ENCODE measurements around the gene LPO.

DNA sequence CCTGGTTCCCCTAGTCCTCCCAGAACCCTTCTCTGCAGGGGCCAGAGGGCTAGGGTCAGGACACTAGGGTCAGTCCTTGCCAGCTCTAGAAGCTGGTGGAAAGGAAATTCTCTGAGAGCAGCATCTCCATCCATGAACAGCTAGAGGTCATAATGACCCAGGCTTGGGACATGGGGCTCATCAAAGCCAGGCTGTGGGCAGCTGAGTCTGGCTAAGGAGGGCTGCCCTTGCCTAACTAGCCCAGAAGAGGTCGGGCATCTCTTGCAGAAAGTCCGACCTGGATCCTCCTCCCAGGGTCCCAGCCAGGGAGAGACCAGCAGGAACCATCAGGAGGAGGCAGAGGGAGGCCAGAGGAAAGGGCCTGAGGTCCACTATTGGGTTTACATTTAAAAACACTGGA is 38.0 kb downstream of the LPO start:
- TF ChIP-seq FOXP2 (optimal IDR thresholded peaks at IDR 0.05; ENCODE audit: borderline replicate concordance, extremely low read depth, extremely low read length, insufficient read depth), result no peak
- TF ChIP-seq SIN3A (IDR thresholded peaks at IDR 0.05; ENCODE audit: borderline replicate concordance, insufficient read depth, low read length), result no peak

All from PFSK-1 (cell line).